WTC11 (cell line): Measurements from ENCODE around the gene TUT4. TPM values are rescaled to one million over a fixed set of nuclear protein-coding genes. Genes with fewer than 3 reads are reported as not detected.

Experiments
- ATAC-seq: fragments of 200-7000 bp; cut with Tn5 transposase; 2 replicates; pipeline ENCODE4 v1.10.0; 2021; ENCODE audit warnings: mild to moderate bottlenecking, moderate library complexity
- CTCF ChIA-PET: fragments of 300-600 bp; sonication (Branson Sonifier 250); formaldehyde crosslinking; loops from one replicate; lab custom pipeline; 2021; ENCODE audit warnings: antibody characterized with exemption; lab: Charles Lee
- POLR2A ChIA-PET: fragments of 350-600 bp; sonication (Branson Sonifier 250); formaldehyde crosslinking; loops from one replicate; lab custom pipeline; 2021; ENCODE audit warnings: antibody characterized with exemption; lab: Charles Lee
- DNase-seq: peaks from one replicate; pipeline ENCODE4 v3.0.0; 2021; ENCODE audit warnings: low spot score
- H3K27ac Mint-ChIP-seq: 2 replicates; pipeline ENCODE4 v1.8.0; 2021; ENCODE audit warnings: mixed read lengths
- H3K27me3 Mint-ChIP-seq: 2 replicates; pipeline ENCODE4 v1.8.0; 2021; ENCODE audit warnings: low read depth, mild to moderate bottlenecking, moderate library complexity, mixed read lengths
- H3K36me3 Mint-ChIP-seq: 2 replicates; pipeline ENCODE4 v1.8.0; 2021; ENCODE audit warnings: mixed read lengths
- H3K4me1 Mint-ChIP-seq: 2 replicates; pipeline ENCODE4 v1.8.0; 2022; ENCODE audit warnings: mixed read lengths
- H3K4me3 Mint-ChIP-seq: 2 replicates; pipeline ENCODE4 v1.8.0; 2021; ENCODE audit warnings: mild to moderate bottlenecking, moderate library complexity, mixed read lengths
- H3K9me3 Mint-ChIP-seq: 2 replicates; pipeline ENCODE4 v1.8.0; 2021; ENCODE audit warnings: mixed read lengths
- ATF6 ChIP-seq: sonication (generic); formaldehyde crosslinking; IDR thresholded peaks from 2 replicates; pipeline ENCODE4 v1.8.1; 2023; ENCODE audit warnings: mild to moderate bottlenecking, missing genetic modification reagents
- CDX4 ChIP-seq: fragments of 250-450 bp; sonication (Bioruptor Pico); IDR thresholded peaks from 2 replicates; pipeline ENCODE4 v1.9.0; 2021; ENCODE audit warnings: moderate library complexity, mild to moderate bottlenecking, inconsistent platforms, borderline replicate concordance
- E2F1 ChIP-seq: sonication (generic); formaldehyde crosslinking; IDR thresholded peaks from 2 replicates; pipeline ENCODE4 v1.8.0; 2022; ENCODE audit warnings: mild to moderate bottlenecking, missing genetic modification reagents
- E2F4 ChIP-seq: sonication (generic); formaldehyde crosslinking; IDR thresholded peaks from 2 replicates; pipeline ENCODE4 v1.8.1; 2022; ENCODE audit warnings: low read depth, mild to moderate bottlenecking, moderate library complexity, missing genetic modification reagents, borderline replicate concordance
- E2F5 ChIP-seq: sonication (generic); formaldehyde crosslinking; IDR thresholded peaks from 2 replicates; pipeline ENCODE4 v1.8.1; 2022; ENCODE audit warnings: mild to moderate bottlenecking, moderate library complexity, missing genetic modification reagents
- GRHL2 ChIP-seq: fragments of 250-450 bp; sonication (Bioruptor Pico); IDR thresholded peaks from 2 replicates; pipeline ENCODE4 v1.8.0; 2022; ENCODE audit warnings: mild to moderate bottlenecking, moderate library complexity; ENCODE audit not compliant: insufficient replicate concordance, severe bottlenecking
- GTF2I ChIP-seq: fragments of 250-450 bp; sonication (Bioruptor Pico); conservative IDR thresholded peaks from 2 replicates; pipeline ENCODE4 v1.4.0; 2021; ENCODE audit warnings: mild to moderate bottlenecking
- HMGA2 ChIP-seq: fragments of 250-450 bp; sonication (Bioruptor Pico); IDR thresholded peaks from 2 replicates; pipeline ENCODE4 v1.4.0; 2021; ENCODE audit warnings: mild to moderate bottlenecking, moderate library complexity
- HMGXB4 ChIP-seq: sonication (generic); formaldehyde crosslinking; IDR thresholded peaks from 2 replicates; pipeline ENCODE4 v1.8.1; 2023; ENCODE audit warnings: mild to moderate bottlenecking, moderate library complexity, missing genetic modification reagents
- JAZF1 ChIP-seq: fragments of 250-450 bp; sonication (Bioruptor Pico); IDR thresholded peaks from 2 replicates; pipeline ENCODE4 v1.9.0; 2021; ENCODE audit warnings: moderate library complexity, mild to moderate bottlenecking, inconsistent platforms
- MXD4 ChIP-seq: fragments of 250-450 bp; sonication (Bioruptor Pico); IDR thresholded peaks from 2 replicates; pipeline ENCODE4 v1.8.0; 2021; ENCODE audit warnings: mild to moderate bottlenecking, moderate library complexity, borderline replicate concordance
- NFE2L1 ChIP-seq: sonication (generic); formaldehyde crosslinking; IDR thresholded peaks from 2 replicates; pipeline ENCODE4 v1.8.1; 2023; ENCODE audit warnings: missing genetic modification reagents
- PRRX2 ChIP-seq: fragments of 250-450 bp; sonication (Bioruptor Pico); IDR thresholded peaks from 2 replicates; pipeline ENCODE4 v1.8.0; 2021; ENCODE audit warnings: mild to moderate bottlenecking
- RELA ChIP-seq: sonication (generic); formaldehyde crosslinking; IDR thresholded peaks from 2 replicates; pipeline ENCODE4 v1.8.1; 2022; ENCODE audit warnings: missing genetic modification reagents, mild to moderate bottlenecking, borderline replicate concordance
- SMAD3 ChIP-seq: sonication (generic); formaldehyde crosslinking; IDR thresholded peaks from 2 replicates; pipeline ENCODE4 v1.8.0; 2022; ENCODE audit warnings: missing genetic modification reagents, mild to moderate bottlenecking, borderline replicate concordance
- SOX15 ChIP-seq: fragments of 250-450 bp; sonication (Bioruptor Pico); IDR thresholded peaks from 2 replicates; pipeline ENCODE4 v1.9.0; 2021; ENCODE audit warnings: mild to moderate bottlenecking
- TEAD1 ChIP-seq: sonication (generic); formaldehyde crosslinking; IDR thresholded peaks from 2 replicates; pipeline ENCODE4 v1.8.0; 2022; ENCODE audit warnings: mild to moderate bottlenecking, missing genetic modification reagents
- ZBTB43 ChIP-seq: sonication (generic); formaldehyde crosslinking; IDR thresholded peaks from 2 replicates; pipeline ENCODE4 v1.8.1; 2023; ENCODE audit warnings: mild to moderate bottlenecking, missing genetic modification reagents
- ZNF317 ChIP-seq: sonication (generic); formaldehyde crosslinking; IDR thresholded peaks from 2 replicates; pipeline ENCODE4 v1.8.1; 2023; ENCODE audit warnings: low read depth, mild to moderate bottlenecking, moderate library complexity, missing genetic modification reagents, borderline replicate concordance
- ZNF423 ChIP-seq: fragments of 250-450 bp; sonication (Bioruptor Pico); IDR thresholded peaks from 2 replicates; pipeline ENCODE4 v2.1.2; 2022; ENCODE audit warnings: mild to moderate bottlenecking, moderate library complexity
- ZNF425 ChIP-seq: fragments of 250-450 bp; sonication (Bioruptor Pico); conservative IDR thresholded peaks from 2 replicates; pipeline ENCODE4 v1.9.0; 2021; ENCODE audit warnings: mild to moderate bottlenecking
- total RNA-seq: library from RNA; stranded (reverse); gene quantifications from 3 replicates; pipeline ENCODE4 v1.2.3, GENCODE V29; 2021

TUT4 gene
- total RNA-seq, 1 experiment from 2014 or later = 63.3 TPM

GRCh38 chr1:52534928-52535764 is 17.7 kb downstream of the TUT4 start:
- Mint-ChIP-seq H3K36me3 (peaks cover 12% of the 10 kb centered on the region; the same call in 1 of the 2 replicates), H3K4me3 (no peak overlapping the region), H3K4me1 (peaks cover 15% of the 10 kb centered on the region), H3K9me3 (peaks cover 16% of the 10 kb centered on the region), H3K27me3 (no peaks in the 10 kb centered on the region), H3K27ac (no peak overlapping the region; the same call in 1 of the 2 replicates)
- no peak for ATAC-seq
- POLR2A ChIA-PET = no interaction called here
- TF ChIP-seq JAZF1 (CRISPR knock-in tag) (no peak), E2F1 (CRISPR knock-in tag) (no peak), GTF2I (CRISPR knock-in tag) (no peak), RELA (CRISPR knock-in tag) (no peak), SOX15 (CRISPR knock-in tag) (no peak), ZNF425 (CRISPR knock-in tag) (no peak), SMAD3 (CRISPR knock-in tag) (no peak), HMGA2 (no peak), E2F4 (CRISPR knock-in tag) (no peak), NFE2L1 (CRISPR knock-in tag) (no peak), HMGXB4 (CRISPR knock-in tag) (no peak), ZBTB43 (CRISPR knock-in tag) (no peak)
- DNase-seq = no peak
- CTCF ChIA-PET = no interaction called here

GRCh38 chr1:52533713-52534112 is 19.2 kb downstream of the TUT4 start:
- ATAC-seq = no peak
- H3K4me1 Mint-ChIP-seq = peaks cover 9% of the 10 kb centered on the region
- H3K27me3 Mint-ChIP-seq = no peaks in the 10 kb centered on the region
- ChIA-PET POLR2A (no interaction called here), CTCF (no interaction called here)
- peaks cover 16% of the 10 kb centered on the region for H3K9me3 Mint-ChIP-seq
- peaks cover 12% of the 10 kb centered on the region; the same call in 1 of the 2 replicates for H3K36me3 Mint-ChIP-seq
- H3K27ac Mint-ChIP-seq = peak overlapping the region; percentile 12; the same call in 1 of the 2 replicates
- DNase-seq = no peak
- no peak overlapping the region for H3K4me3 Mint-ChIP-seq
- no peak for TF ChIP-seq CDX4 (CRISPR knock-in tag)
- TF ChIP-seq E2F4 (CRISPR knock-in tag) = no peak
- TF ChIP-seq GRHL2 (CRISPR knock-in tag) = no peak
- no peak for TF ChIP-seq MXD4 (CRISPR knock-in tag)
- no peak for TF ChIP-seq ZNF423 (CRISPR knock-in tag)
- TF ChIP-seq NFE2L1 (CRISPR knock-in tag) = no peak
- no peak for TF ChIP-seq PRRX2 (CRISPR knock-in tag)
- no peak for TF ChIP-seq E2F5 (CRISPR knock-in tag)
- TF ChIP-seq ATF6 (CRISPR knock-in tag) = no peak
- no peak for TF ChIP-seq ZNF317
- TF ChIP-seq TEAD1 (CRISPR knock-in tag) = no peak
